Tongue (tissue), 2 donors: Measurements from ENCODE around the gene MRPS18A. TPM values are rescaled to one million over a fixed set of nuclear protein-coding genes. Genes with fewer than 3 reads are reported as not detected.
"Not testable (repeated sequence)": the region's sequence is repeated elsewhere in the genome, so short reads cannot be mapped to it uniquely, and the experiment has no call there.

Experiments
- DNase-seq: peaks from one replicate; pipeline ENCODE4 v3.0.0-alpha.2; 2015
- total RNA-seq: library from RNA; depleted of rRNA; stranded (reverse); fragments of >200 nt; gene quantifications from one replicate; pipeline ENCODE4 v1.2.3, GENCODE V29; 2014

Gene MRPS18A
- total RNA-seq, 1 donor from 2014 or later, result 31.4 TPM

DNA sequence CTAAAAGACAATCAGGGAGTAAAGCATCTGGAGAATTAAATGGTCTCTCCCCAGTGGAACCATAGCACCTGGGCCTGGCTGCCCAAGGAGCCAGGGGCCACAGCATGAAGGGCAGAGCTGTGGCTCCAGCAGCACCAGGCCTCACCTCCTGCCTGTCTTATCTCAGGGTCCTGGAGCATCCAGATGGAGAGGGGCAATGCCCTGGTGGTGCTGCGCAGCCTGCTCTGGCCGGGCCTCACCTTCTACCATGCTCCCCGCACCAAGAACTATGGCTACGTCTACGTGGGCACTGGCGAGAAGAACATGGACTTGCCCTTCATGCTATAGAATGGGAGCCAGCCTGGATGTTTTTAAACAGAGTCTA, 17.0 kb downstream of the MRPS18A start:
- no peak for DNase-seq

- DNase-seq, result peak; percentile 41
Measured at GRCh38 chr6:43669922-43670622, 17.5 kb downstream of the MRPS18A start.

DNA sequence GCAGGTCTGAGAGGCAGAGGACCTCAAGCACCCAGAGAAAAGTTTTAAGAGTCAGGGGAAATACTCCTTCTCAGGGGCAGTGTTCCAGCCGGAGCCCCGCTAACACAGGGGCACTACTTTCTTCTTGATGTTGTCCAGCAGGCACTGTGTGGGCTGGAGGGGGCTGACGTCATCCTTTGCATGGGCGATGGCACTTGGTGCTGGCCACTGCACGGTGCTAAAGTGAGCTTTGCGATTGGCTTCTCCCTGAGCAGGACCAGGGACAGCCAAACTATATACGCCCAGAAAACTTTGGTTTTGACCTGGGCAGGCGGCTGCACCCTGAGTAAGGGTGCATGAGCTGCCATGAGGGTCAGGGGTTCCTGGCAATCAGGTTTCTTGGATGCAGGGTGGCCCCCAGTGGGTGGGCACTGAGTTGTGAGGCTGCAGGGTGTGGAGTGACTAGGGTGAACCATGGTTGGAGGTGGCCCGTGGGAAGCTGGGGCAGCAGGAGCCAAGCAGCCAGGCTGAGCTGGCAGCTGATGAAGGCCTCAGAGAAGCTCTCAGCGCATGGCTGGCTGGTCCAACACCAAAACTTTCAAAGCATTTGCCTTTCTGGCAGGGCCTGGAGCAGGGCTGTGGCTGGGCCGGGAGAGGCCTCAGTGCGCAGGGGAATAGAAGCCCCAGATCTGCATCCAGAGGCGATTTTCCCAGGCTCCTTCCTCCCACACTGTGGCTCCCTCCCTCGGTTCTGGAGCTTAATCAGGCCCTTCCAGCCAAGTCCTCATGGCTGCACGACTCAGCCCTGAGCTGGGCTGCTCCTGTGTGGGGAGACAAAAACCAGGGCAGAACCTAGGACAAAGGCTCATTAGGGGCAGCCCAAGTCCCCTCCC, 18.3 kb downstream of the MRPS18A start:
- peak; percentile 81 for DNase-seq

GRCh38 chr6:43668151-43669028, 19.2 kb downstream of the MRPS18A start:
- peak; percentile 79 for DNase-seq

GRCh38 chr6:43667245-43668150, 20.1 kb downstream of the MRPS18A start:
- peak; percentile 94 for DNase-seq

DNA sequence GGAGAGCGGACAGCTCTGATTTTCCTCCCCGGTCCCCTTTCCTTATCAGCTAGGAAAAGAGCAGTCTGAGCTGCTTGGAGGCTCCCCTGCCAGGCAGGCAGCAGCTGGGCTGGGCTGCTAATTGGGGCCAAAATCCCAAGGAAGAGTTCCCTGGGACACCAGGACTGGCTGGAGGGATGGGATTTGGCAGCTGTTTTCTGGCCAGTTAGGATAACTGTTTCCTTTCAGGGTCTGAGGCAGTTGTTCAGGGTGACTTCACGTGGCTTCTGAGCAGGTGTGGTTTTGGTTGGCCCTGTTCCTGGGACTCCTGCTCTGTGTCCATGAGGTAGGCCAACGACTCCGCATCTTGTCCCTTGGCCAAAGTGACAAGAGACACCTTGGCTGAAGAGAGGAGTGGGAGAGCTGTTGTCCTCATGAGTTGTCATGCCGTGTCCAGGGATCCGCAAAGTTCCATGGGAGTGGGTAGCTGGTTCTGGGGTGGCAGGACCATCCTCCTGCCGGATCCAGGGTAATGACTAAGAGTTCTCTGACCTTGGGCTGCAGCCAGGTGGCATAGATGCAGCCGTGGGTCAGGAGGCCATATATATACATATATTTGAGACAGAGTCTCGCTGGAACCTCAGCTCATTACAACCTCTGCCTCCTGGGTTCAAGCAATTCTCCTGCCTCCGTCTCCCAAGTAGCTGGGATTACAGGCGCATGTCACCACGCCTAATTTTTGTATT, 21.2 kb downstream of the MRPS18A start:
- peak; percentile 63 for DNase-seq

DNA sequence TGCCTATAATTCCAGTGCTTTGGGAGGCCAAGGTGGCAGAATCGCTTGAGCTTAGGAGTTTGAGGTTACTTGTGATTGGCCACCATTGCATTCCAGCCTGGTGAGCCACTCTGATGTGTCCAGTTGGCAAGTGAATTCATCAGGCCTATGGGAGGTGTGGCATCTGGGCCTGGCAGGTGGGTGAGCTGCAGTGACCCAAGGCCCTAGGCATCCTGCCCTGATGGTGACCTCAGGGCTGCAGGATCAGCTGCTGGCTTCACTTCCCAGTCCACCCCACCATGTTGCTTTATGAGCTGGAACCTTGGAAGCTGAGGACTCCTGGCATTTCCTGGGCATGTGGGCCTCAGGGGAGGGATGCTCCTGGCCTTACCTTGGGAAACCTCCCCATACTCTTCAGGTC, 22.2 kb downstream of the MRPS18A start:
- no peak for DNase-seq

DNA sequence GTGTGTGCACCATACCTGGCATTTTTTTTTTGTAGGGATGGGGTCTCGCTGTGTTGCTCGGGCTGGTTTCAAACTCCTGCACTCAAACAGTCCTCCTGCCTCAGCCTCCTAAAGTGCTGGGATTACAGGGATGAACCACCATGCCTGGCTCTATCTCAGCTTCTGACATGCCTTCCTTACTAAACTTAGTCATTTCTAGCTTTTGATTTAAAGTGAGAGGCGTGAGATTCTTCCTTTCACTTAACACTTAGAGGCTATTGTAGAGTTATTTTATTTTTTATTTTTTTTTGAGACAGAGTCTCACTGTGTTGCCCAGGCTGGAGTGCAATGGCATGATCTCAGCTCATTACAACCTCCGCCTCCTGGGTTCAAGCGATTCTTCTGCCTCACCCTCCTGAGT, 24.6 kb downstream of the MRPS18A start:
- not testable (repeated sequence) for DNase-seq

GRCh38 chr6:43658161-43658560, 29.4 kb downstream of the MRPS18A start:
- no peak for DNase-seq

- no peak for DNase-seq
Measured at GRCh38 chr6:43657221-43657802, 30.3 kb downstream of the MRPS18A start.

GRCh38 chr6:43652822-43653221, 34.8 kb downstream of the MRPS18A start:
- DNase-seq, result not testable (repeated sequence)

DNA sequence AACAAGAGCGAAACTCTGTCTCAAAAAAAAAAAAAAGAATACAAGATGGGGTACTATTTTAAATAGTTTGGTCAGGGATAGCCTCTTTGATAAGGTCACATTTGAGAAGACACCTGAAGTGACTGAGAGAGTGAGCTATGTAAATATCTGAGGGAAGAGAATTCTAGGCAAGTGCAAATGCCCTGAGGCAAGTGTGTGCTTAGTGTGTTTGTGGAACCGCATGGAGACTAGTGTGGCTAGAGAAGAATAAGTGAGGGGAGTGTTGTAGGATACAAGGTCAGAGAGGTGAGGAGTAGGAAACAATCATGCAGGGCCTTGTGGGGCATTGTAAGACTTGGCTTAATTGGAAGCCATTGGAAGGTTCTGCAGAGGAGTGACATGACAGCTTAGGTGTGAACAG, 39.3 kb downstream of the MRPS18A start:
- DNase-seq, result no peak

GRCh38 chr6:43647613-43648012, 40.0 kb downstream of the MRPS18A start:
- DNase-seq, result no peak

DNA sequence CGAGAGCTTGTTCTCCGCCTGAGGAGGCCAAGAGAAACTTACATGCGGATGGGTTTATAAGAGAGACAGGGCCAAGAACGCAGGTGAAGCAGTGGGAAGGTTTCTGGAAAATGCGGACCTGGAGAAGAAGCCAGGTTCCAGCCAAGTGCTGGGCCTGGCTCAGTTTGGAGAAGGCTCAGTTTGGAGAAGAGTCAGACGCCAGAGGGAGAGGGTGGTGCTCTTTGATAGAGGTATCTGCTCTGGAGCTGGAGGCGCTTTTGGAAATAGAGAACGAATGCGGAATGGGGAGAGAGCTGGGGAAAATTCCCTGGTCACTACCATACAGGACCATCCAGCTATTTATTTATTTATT, 42.0 kb downstream of the MRPS18A start:
- no peak for DNase-seq

DNA sequence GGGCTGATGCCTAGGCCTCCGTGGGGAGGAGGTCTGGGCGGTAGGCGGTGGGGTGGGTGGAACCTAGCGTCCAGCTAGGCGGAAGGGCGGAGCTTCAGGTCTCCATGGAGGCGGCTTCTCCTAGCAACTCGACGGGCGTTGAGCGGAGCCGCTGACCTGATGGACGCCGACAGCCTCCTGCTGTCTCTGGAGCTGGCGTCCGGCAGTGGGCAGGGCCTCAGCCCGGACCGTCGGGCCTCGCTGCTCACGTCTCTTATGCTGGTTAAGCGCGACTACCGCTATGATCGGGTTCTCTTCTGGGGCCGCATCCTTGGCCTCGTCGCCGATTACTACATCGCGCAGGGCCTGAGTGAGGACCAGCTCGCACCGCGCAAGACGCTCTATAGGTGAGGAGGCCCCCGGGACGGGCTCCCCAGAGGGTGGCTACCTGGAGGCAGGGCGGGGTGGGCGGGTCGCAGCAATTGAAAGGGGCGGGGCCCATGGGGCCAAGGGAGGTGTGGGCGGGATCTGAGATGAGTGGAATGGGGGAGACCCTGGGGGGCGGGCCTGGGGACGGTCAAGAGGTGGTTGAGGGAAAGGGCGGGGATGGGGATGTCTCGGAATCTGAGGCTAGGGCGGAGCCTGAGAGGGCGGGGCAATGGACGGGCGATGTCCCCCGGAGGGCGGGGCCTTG, 42.5 kb downstream of the MRPS18A start, which contains the start of gene RSPH9:
RSPH9 (plus strand) TSS at position 97 of the 673 bp plus-strand sequence; CDS start at position 160, 63 bp downstream.
- DNase-seq, result peak; percentile 82

DNA sequence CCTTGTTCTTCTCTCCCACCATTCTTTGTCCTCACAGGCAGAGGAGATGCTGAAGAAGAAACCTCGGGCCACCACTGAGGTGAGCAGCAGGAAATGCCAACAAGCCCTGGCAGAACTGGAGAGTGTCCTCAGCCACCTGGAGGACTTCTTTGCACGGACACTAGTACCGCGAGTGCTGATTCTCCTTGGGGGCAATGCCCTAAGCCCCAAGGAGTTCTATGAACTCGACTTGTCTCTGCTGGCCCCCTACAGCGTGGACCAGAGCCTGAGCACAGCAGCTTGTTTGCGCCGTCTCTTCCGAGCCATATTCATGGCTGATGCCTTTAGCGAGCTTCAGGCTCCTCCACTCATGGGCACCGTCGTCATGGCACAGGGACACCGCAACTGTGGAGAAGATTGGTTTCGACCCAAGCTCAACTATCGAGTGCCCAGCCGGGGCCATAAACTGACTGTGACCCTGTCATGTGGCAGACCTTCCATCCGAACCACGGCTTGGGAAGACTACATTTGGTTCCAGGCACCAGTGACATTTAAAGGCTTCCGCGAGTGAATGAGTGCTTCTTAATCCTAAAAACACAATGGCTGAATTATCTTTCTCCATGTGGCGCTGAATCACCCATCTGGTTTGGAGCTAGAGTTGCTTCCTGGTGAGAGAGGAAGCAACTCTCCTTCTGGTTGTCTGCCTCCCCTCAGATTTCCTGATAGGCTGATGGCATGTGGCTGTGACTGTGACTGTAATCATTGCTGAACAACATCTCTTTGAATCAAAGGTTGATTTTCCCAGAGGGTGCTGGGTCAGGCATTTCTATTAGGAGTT, 47.4 kb downstream of the MRPS18A start:
- no peak for DNase-seq

GRCh38 chr6:43636308-43636659, 51.3 kb downstream of the MRPS18A start:
- DNase-seq, result peak; percentile 40

DNA sequence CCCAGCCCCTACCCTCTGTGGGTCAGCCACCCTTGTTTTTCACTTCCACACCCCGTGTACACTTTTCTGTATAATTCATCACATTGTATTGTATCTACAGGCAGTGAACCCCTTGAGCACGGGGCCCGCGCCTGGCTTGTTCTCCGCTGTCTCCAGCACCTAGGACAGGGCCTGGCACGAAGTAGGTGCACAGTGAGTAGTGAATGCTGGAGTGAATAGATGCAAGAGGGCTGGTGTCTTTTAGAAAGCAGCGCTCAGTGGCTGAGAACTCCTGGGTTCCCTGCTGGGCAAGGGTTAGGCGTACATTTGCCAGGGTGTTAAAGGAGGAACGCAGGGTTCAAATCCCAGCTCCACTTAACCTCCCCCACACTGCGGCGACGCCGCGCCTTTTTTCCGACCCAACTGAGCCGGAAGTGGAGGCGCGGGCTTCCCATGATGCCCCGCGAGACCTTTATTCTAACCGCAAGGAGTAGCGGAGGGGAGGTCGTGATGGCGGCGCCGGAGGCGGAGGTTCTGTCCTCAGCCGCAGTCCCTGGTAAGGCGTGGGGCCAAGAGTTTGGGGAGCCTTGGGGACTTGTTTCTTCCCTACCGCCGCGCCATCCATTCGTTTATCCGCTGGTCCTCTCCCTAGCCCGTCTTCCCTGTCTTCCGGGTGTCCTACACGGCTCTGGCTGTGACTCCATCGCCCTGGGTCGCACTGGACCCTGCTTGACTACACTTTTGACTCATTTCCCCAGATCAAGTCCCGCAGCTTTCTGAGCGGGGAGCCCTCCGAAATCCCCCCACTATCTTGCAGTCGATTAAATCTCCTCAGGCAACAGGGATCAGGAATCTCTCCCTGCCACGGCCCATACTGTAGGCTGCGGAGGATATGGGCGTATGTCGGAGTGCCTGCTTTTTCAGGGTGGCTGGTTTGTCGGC, 51.9 kb downstream of the MRPS18A start, which contains the start of gene MAD2L1BP:
MAD2L1BP (plus strand) TSS at position 454 of the 921 bp plus-strand sequence; CDS start at position 490, 36 bp downstream.
- peak; percentile 92 for DNase-seq
